KMS-11 (cell line): Measurements from ENCODE around the gene TEFM.
"Not testable (repeated sequence)": the region's sequence is repeated elsewhere in the genome, so short reads cannot be mapped to it uniquely, and the experiment has no call there.

Experiments
- H2AFZ ChIP-seq: fragments of 200-600 bp; sonication (generic); 2 replicates; pipeline ENCODE4 v1.6.1; 2016; ENCODE audit warnings: antibody characterized with exemption, mixed run types, low read depth
- H3K27ac ChIP-seq: fragments of 200-600 bp; sonication (generic); 2 replicates; pipeline ENCODE4 v1.6.1; 2016; ENCODE audit warnings: mild to moderate bottlenecking, mixed run types
- H3K27me3 ChIP-seq: fragments of 200-600 bp; sonication (generic); 2 replicates; pipeline ENCODE4 v1.6.1; 2017; ENCODE audit warnings: mild to moderate bottlenecking, low read depth, mixed run types, moderate library complexity; ENCODE audit not compliant: insufficient read depth
- H3K36me3 ChIP-seq: fragments of 200-600 bp; sonication (generic); 2 replicates; pipeline ENCODE4 v1.6.1; 2017; ENCODE audit warnings: mild to moderate bottlenecking, mixed run types; ENCODE audit not compliant: insufficient read depth
- H3K4me1 ChIP-seq: fragments of 200-600 bp; sonication (generic); 2 replicates; pipeline ENCODE4 v1.6.1; 2016; ENCODE audit warnings: mild to moderate bottlenecking, low read depth, mixed run types; ENCODE audit not compliant: poor library complexity, severe bottlenecking
- H3K4me2 ChIP-seq: fragments of 200-600 bp; sonication (generic); 2 replicates; pipeline ENCODE4 v1.7.0; 2016; ENCODE audit warnings: mild to moderate bottlenecking, mixed run types
- H3K4me3 ChIP-seq: fragments of 200-600 bp; sonication (generic); IDR thresholded peaks from 2 replicates; pipeline ENCODE4 v1.6.1; 2017; ENCODE audit warnings: low read depth, low read length, mixed read lengths; ENCODE audit not compliant: insufficient read depth
- H3K79me2 ChIP-seq: fragments of 200-600 bp; sonication (generic); 2 replicates; pipeline ENCODE4 v1.6.1; 2016; ENCODE audit warnings: low read depth, mixed run types; ENCODE audit not compliant: insufficient read depth
- H3K9ac ChIP-seq: fragments of 200-600 bp; sonication (generic); 2 replicates; pipeline ENCODE4 v1.6.1; 2016; ENCODE audit warnings: mild to moderate bottlenecking, mixed run types
- H4K20me1 ChIP-seq: fragments of 200-600 bp; sonication (generic); 2 replicates; pipeline ENCODE4 v1.6.1; 2016; ENCODE audit warnings: mild to moderate bottlenecking, mixed run types; ENCODE audit not compliant: insufficient read depth
- TF ChIP-seq, protein P1 (sequence below): fragments of 200-600 bp; sonication (generic); conservative IDR thresholded peaks from 2 replicates; pipeline ENCODE4 v1.6.1; 2017; ENCODE audit warnings: low read depth, mild to moderate bottlenecking, antibody characterized with exemption, low read length, moderate library complexity, mixed read lengths

TEFM gene

DNA sequence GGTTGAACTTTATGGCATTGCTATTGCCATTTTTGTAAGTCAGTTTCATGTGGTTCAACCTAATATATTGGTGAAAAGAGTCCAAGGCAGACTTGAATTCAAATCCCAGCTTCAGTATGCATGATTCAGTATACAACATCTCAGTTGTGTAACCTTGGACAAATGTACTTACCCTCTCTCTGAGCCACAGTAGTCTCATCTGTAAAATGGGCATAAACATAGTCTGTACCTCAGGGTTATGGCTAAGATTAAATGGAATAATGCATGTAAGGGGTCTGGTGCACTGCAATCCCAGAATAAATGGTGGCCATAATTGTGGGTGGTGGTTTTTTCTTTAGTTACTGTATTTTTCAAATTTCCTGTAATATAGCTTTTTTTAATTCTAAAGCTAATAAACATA is 11.0 kb upstream of the TEFM start:
- no peaks in the 10 kb centered on the region for H3K4me1 ChIP-seq
- H3K36me3 ChIP-seq = no peaks in the 10 kb centered on the region
- no peaks in the 10 kb centered on the region for H3K79me2 ChIP-seq
- no peaks in the 10 kb centered on the region for H4K20me1 ChIP-seq
- H3K4me3 ChIP-seq = no peak overlapping the region
- H3K27me3 ChIP-seq = no peaks in the 10 kb centered on the region
- no peak overlapping the region for H2AFZ ChIP-seq
- no peak overlapping the region for H3K4me2 ChIP-seq
- no peak overlapping the region for H3K27ac ChIP-seq
- TF ChIP-seq, protein P1, sequence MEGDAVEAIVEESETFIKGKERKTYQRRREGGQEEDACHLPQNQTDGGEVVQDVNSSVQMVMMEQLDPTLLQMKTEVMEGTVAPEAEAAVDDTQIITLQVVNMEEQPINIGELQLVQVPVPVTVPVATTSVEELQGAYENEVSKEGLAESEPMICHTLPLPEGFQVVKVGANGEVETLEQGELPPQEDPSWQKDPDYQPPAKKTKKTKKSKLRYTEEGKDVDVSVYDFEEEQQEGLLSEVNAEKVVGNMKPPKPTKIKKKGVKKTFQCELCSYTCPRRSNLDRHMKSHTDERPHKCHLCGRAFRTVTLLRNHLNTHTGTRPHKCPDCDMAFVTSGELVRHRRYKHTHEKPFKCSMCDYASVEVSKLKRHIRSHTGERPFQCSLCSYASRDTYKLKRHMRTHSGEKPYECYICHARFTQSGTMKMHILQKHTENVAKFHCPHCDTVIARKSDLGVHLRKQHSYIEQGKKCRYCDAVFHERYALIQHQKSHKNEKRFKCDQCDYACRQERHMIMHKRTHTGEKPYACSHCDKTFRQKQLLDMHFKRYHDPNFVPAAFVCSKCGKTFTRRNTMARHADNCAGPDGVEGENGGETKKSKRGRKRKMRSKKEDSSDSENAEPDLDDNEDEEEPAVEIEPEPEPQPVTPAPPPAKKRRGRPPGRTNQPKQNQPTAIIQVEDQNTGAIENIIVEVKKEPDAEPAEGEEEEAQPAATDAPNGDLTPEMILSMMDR = no peak
- H3K9ac ChIP-seq = no peak overlapping the region

DNA sequence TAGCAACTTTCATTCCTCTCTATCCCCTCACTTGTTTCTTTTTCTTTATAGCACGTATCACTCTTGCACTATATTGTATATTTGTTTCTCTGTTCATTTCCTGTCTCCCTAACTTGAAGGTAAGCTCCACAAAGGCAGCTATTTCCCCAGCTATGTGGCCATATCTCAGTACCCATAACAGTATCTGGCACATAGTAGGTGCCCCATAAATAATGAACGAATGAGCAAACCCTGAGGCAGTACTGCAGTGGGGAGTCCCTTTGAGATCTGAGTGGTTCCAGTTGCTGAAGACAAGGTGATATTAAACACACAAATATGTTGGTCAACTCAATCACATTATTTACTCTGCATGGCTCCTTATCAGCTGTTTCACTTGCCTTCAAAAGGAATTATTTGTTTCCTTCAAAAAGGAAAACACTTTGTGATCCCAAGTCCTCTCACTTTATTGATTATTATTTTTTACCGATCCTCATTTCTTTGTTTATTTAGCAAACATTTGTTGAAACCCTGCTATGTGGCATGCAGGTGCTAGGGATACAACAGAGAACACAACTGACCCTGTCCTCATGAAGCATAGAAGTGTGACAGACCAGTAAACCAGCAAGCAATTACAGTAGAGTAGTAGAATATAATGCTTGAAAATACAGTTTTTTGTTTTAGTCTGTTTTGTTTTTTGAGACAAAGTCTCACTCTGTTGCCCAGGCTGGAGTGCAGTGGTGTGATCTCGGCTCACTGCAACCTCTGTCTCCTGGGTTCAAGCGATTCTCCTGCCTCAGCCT is 10.0 kb upstream of the TEFM start:
- H3K4me3 ChIP-seq = no peak overlapping the region
- H3K27me3 ChIP-seq = no peaks in the 10 kb centered on the region
- TF ChIP-seq, protein P1 = no peak
- H3K4me1 ChIP-seq = no peaks in the 10 kb centered on the region
- no peaks in the 10 kb centered on the region for H3K36me3 ChIP-seq
- H3K9ac ChIP-seq = no peak overlapping the region
- no peak overlapping the region for H3K4me2 ChIP-seq
- H4K20me1 ChIP-seq = no peaks in the 10 kb centered on the region
- H3K79me2 ChIP-seq = no peaks in the 10 kb centered on the region
- no peak overlapping the region for H3K27ac ChIP-seq
- H2AFZ ChIP-seq = no peak overlapping the region

DNA sequence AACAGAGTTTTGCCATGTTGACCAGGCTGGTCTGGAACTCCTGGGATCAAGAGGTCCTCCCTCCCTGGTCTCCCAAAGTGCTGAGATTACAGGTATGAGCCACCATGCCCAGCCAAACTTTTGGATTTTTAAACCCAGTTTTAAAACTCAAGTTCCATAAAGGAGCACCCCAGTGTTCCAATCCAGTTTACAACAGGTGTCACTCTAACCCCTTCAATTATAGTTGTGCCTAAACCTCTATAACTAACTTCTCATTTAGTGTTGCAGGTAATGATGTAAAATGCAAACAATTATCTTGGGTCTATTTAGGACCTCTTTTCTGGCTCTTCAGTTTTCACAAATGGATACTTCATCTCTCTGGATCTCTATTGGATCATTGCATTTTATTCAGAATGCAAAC is 7.9 kb upstream of the TEFM start:
- Histone ChIP-seq H3K27me3 (no peaks in the 10 kb centered on the region), H2AFZ (no peak overlapping the region), H3K36me3 (no peaks in the 10 kb centered on the region), H3K4me2 (no peak overlapping the region), H3K27ac (no peak overlapping the region), H3K4me1 (no peaks in the 10 kb centered on the region), H4K20me1 (no peaks in the 10 kb centered on the region), H3K9ac (no peak overlapping the region), H3K79me2 (no peaks in the 10 kb centered on the region), H3K4me3 (no peak overlapping the region)
- TF ChIP-seq, protein P1 = no peak

DNA sequence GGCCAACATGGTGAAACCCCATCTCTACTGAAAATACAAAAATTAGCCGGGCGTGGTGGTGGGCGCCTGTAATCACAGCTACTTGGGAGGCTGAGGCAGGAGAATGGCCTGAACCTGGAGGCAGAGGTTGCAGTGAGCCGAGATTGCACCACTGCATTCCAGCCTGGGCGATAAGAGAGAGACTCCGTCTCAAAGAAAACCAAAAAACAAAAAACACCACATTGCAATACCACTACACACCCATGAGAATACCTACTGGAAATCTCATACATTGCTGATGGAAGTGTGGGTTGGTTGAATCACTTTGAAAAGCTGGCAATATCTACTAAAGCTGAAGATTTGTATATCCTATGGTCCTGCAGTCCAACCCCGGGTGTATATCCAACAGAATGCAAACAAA is 4.1 kb upstream of the TEFM start:
- not testable (repeated sequence) for H3K4me1 ChIP-seq, H3K27ac ChIP-seq, H3K27me3 ChIP-seq, H4K20me1 ChIP-seq, H3K4me3 ChIP-seq, H2AFZ ChIP-seq, H3K4me2 ChIP-seq, H3K79me2 ChIP-seq, H3K36me3 ChIP-seq, H3K9ac ChIP-seq

DNA sequence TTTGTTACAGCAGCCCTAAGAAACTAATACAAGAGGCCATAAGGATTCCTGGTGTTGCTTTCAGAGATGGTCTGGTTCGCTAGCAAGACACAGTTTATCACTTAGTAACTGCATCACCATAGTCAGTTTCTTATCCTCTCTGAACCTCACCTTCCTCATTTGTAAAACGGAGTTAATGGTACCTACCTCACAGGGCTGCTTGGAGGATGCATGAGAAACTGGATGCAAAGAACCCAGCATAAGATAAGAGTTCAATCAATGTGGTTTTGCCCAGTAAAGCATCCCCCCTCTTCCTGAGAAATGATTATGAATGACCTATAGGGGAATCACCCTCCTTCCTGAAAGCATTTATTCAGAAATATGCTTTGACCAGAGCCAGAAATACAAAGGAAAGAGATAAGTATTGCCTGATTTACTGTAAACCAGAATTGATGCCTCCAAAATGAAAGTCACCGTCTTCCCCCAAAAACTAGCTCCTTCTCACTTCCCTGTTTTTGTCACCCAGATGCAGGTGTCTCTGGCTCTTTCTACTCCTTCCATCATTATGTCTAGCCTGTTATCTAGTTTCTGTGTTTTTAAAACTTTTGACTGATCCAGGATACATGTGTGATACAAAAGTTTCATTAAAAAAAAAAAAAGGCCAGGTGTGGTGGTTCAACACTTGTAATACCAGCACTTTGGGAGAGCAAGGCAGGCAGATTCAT is 2.8 kb upstream of the TEFM start:
- Histone ChIP-seq H3K9ac (no peak overlapping the region), H3K4me1 (peaks cover 12% of the 10 kb centered on the region), H3K36me3 (no peaks in the 10 kb centered on the region), H2AFZ (no peak overlapping the region), H3K27ac (no peak overlapping the region), H3K4me2 (no peak overlapping the region), H4K20me1 (no peaks in the 10 kb centered on the region), H3K27me3 (no peaks in the 10 kb centered on the region), H3K79me2 (peaks cover 20% of the 10 kb centered on the region), H3K4me3 (no peak overlapping the region)
- TF ChIP-seq, protein P1 = no peak
